Measurements from ENCODE around the gene DIS3L2.

DIS3L2 gene

DNA sequence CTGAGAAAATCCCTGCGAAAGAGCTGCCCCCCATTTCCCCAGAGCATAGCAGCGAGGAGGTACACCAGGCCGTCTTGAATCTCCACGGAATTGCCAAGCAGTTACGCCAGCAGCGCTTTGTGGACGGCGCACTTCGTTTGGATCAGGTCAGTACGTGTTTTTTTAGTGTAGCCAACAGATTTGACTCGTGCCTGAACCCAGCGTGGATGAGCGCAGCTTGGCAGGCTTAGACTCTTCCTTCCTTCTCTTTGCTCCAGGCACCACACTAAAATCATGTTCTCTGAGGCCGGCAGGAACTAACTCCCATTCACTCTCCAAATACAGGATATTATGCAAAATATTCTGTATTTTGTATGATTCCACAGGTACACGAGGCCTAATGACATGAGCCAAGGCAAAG, 301.8 kb downstream of the DIS3L2 start:
- no peak for DNase-seq (ENCODE audit: low read depth in 2 of 2)

- DNase-seq (ENCODE audit: low read depth in 2 of 2): no peak
Observed at GRCh38 chr2:232264081-232264480, 302.6 kb downstream of the DIS3L2 start.

DNA sequence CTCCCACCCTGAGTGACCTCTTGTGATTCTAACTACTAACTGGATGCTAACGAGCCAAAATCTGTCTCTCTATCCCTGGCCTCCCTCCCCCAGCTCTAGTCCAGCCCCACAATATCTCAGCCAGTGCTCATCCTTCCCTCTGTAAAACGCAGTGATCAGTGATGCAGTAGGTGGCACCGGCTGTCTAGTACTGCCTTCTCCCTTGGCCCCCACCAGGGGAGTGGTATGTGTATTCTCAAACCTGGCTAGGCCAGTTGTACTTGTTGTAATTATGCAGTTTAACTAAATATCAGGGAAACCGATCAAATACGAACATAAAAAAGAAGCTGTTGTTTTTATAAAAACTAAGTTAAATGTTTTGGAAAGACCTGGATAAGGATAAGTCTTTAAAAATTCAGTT, 303.8 kb downstream of the DIS3L2 start:
- DNase-seq (ENCODE audit: low read depth in 2 of 2): no peak

DNA sequence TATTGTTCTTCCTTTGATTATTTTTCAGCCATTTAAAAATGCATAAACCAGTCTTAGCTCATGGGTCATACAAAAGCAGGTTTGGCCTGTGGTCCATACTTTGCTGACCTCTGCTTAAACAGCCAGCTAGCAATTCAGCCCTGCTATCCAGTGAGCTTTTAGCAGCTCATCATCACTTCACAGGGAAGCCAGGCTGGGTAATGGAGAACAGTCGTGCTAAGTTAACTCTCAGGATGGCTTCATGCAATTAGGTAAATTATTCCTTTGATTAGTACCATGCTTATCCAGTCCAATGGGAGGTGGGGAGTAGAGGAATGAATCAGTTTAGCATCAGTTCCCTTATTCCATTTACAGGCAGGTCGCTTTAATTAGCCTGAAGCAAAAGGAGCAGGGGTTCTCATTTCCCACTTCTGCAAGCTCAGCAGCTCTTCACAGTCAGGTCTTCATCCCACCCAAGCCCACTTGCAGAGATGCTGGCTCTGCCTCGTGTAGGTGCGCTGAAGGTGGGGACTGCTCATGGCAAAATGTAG, 307.2 kb downstream of the DIS3L2 start:
- DNase-seq (ENCODE audit: low read depth in 2 of 2): no peak

- DNase-seq (ENCODE audit: low read depth in 2 of 2): no peak
Observed at GRCh38 chr2:232269867-232270266, 308.4 kb downstream of the DIS3L2 start.

DNA sequence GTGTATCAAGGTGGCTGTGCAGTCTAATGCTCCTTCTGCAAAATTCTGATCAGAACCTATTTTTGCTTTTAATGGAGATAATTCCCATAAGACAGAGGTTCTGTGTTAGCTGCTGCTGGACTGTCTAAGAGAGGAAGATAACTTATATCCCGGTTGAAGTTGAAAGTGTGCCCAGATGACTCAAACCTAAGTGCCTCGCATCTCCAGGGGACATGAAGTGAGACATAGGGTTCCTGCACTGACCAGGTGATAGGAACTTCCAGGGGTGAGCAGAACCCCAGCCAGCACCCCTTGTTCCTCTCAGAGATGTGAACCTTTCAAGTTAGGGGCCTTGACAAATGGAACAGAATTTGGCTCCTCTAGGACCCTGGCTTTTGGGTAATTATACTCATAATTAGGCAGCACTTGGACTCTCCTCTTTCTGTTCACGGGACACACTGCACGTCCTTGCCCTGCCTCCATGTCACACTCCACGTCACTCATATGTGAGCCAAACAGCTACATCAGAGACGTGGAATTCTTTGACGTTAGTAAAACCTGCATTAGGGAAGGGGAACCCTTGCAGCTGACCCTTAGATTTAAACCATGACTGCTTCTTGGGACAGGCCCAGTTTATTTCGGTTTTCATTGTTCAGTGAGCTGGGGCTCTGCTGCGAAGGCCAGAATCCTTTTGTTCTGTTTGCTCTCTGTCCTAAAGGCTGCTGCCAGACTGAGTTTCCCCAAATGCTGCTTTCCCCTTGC, 312.6 kb downstream of the DIS3L2 start:
- DNase-seq (ENCODE audit: low read depth in 2 of 2): no peak

DNA sequence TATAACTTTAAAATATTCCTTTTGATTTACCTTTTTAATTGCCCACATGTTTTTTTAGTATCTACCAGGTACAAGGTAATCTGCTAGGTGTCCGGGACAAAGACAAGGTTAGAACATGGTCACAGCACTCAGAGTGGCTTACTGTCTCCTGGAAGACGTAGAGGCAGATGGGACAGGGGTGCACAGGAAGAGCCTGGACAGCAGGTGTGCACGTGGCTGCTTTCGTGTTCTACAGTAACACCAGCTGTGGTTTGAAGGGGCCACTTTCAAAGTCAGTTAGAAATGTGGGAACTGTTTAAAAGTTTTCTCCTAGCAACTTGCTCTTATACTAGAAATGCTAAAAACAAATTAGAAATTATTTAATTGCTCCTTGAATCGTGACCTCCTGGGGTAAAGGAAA, 314.2 kb downstream of the DIS3L2 start:
- DNase-seq (ENCODE audit: low read depth in 2 of 2): no peak

DNA sequence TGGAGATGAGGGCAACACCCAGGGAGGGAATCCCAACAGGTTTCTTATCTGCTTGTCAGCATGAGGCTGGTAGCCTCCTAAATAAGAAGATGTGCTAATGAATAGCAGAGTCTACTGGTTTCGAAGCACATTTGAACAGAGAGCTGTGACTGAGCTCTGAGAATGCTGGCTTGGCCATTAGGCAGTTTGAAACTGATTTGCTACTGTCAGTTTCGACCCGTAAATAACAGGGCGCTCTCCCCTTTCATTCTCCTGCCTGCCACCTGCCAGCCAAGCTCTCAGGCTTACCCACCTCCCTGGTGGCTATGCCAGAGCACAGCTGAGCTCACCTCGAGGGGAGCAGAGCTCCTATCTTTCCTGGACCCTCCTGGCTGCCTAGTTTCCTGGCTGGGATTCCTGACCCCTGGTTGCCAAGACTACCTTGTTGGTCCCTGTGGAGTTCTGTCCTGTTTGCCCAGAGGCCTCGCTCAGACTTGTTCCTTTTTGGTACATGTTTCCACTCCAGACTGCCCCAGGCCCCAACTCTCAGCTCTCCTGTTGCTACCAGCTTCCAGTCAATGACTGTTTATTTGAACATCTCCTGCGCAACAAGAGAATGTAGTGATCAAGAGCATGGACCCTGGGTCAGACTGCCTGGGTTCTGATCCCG, 314.7 kb downstream of the DIS3L2 start:
- DNase-seq (ENCODE audit: low read depth in 2 of 2): no peak

- no peak for DNase-seq (ENCODE audit: low read depth in 2 of 2)
Observed at GRCh38 chr2:232276733-232277313, 315.3 kb downstream of the DIS3L2 start.

- DNase-seq (ENCODE audit: low read depth in 2 of 2): no peak
Observed at GRCh38 chr2:232278534-232278933, 317.0 kb downstream of the DIS3L2 start.

DNA sequence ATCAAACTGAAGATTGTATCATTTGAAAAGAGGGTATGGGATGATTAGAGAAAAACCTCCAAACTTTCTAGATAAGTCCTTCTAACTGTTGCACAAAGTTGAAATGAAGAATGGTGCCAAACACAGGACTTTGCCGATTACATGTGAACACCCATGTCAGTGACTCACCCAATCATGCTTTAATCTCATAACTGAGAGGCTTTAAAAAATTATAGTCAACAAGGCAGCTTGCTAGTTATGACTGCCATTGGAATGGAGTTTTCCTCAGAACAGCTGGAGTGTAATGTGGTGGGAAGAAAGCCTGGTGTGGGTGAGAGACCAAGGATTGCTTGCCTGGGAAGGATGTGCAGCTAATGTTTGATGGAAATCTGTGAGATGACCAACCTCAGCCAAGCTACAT, 318.8 kb downstream of the DIS3L2 start:
- DNase-seq (ENCODE audit: low read depth in 2 of 2): no peak

GRCh38 chr2:232281858-232282507, 320.5 kb downstream of the DIS3L2 start:
- DNase-seq (ENCODE audit: low read depth in 2 of 2): no peak

- no peak for DNase-seq (ENCODE audit: low read depth in 2 of 2)
Observed at GRCh38 chr2:232282508-232283055, 321.1 kb downstream of the DIS3L2 start.

GRCh38 chr2:232286001-232286868, 324.7 kb downstream of the DIS3L2 start:
- no peak for DNase-seq (ENCODE audit: low read depth in 2 of 2)

DNA sequence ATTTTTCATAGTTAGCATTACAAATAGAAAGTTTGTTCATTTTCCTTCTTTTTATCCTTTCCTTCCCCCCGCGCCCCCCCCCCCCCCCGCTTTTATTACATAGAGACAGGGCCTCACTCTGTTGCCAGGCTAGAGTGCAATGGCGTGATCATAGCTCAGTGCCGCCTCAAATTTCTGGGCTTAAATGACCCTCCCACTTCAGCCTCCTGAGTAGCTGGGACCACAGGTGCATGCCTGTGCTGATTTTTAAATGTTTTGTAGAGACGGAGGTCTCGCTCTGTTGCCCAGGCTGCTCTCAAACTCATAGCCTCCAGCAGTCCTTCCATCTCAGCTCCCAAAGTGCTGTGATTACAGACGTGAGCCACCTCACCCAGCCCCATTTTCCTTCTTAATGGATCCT, 325.8 kb downstream of the DIS3L2 start:
- no peak for DNase-seq (ENCODE audit: low read depth in 2 of 2)

GRCh38 chr2:232288489-232289030, 327.0 kb downstream of the DIS3L2 start:
- no peak for DNase-seq (ENCODE audit: low read depth in 2 of 2)

DNA sequence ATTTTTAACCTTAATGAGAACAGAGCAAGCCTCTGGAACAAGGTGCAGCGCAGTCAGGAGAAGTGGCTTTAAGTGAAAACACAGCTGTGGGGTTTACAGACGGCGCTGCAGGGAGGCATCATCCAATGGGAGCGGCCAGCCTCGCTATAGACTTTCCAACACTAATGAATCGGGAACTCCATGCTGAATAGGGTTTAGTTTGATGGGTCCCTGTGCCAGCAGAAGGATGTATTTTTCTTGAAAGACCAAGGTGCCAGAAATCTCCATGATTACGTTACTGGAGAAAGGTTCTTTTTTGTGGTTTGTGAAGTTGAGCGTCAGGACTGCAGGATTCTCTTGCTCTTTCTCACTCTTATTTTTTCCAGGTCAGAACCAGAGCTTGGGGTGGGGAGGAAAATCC, 329.2 kb downstream of the DIS3L2 start:
- DNase-seq (ENCODE audit: low read depth in 2 of 2): no peak

GRCh38 chr2:232291343-232291742, 329.8 kb downstream of the DIS3L2 start:
- no peak for DNase-seq (ENCODE audit: low read depth in 2 of 2)

GRCh38 chr2:232292395-232293154, 331.1 kb downstream of the DIS3L2 start:
- DNase-seq (ENCODE audit: low read depth in 2 of 2): no peak

DNA sequence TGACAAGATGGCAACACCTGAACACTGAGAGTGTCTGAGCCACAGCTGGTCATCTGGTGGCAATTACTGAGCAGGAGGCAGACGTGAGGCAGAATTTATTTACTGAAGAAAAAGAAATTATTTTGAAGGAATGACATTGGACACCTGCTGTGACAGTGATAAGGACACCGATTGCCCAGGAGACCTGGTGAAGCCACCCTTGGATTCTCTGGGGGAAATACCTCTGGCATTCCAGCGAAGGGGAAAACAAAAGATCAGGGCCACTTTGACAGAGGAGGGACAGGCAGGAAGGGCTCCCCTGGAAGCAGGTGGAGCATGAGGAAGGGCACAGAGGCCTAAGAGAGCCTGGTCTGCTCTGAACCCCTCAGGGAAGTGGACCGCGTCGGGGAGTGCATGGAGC, 331.7 kb downstream of the DIS3L2 start:
- no peak for DNase-seq (ENCODE audit: low read depth in 2 of 2)

Data from activated CD8-positive, alpha-beta memory T cell treated with anti-CD3 and anti-CD28 coated beads for 4 hours (primary cell).